ENCODE results near the gene AAK1. TPM values are rescaled to one million over a fixed set of nuclear protein-coding genes. Genes with fewer than 3 reads are reported as not detected.

Gene AAK1
- total and polyA plus RNA-seq, 4 donors: 10.0 to 56.2 (median 27.3) TPM

DNA sequence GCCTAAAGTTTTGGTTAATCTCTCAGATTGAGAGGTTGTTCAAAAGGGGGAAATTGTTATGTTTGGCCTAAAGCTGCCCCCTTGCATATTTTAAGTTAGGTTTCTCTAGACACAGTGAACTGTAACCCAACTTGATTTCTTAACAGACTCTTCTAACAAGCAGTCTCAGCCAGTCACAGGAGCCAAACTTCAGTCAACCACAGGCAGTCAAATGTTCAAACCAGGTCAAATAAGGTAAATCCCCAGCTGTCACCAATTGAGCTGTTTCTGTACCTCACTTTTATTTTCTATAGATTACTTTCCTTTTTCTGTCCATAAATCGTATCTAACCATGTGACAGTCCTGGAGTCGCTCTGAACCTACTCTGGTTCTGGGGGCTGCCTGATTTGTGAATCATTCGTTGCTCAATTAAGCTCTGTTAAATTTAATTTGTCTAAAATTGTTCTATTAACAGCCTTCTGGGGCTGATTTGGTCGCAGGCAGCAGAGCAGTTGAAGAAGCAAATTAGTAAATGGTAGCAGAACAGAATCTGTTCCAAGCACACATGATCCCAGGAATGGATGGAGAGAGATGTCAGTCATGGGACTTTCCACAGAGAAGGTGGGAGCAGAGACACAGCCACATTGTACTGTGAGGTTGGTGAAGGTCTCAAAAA lies 189.9 kb downstream of the AAK1 start:
- ATAC-seq (ENCODE audit: insufficient read depth, low FRiP score) (no peak), DNase-seq (no peak)
- Histone ChIP-seq H3K9ac (ENCODE audit: insufficient read depth in 1 of 2, low read length in 2 of 2) (no peak overlapping the region), H3K27me3 (ENCODE audit: control insufficient read depth in 3 of 3, insufficient read depth in 3 of 3, low read length in 2 of 3) (no peaks in the 10 kb centered on the region), H3K9me3 (ENCODE audit: control insufficient read depth in 4 of 4, insufficient read depth in 3 of 4, low read length in 3 of 4) (no peaks in the 10 kb centered on the region), H3K27ac (ENCODE audit: low read depth in 1 of 2, low read length in 1 of 2) (no peak overlapping the region), H3K4me3 (no peak overlapping the region), H3K36me3 (ENCODE audit: control insufficient read depth in 4 of 4, insufficient read depth in 4 of 4, low read length in 4 of 4) (no peaks in the 10 kb centered on the region), H3K4me1 (ENCODE audit: control insufficient read depth in 5 of 5, insufficient read depth in 5 of 5, low read length in 5 of 5) (no peaks in the 10 kb centered on the region)
- TF ChIP-seq CTCF (IDR thresholded peaks at IDR 0.05; ENCODE audit: control extremely low read depth, extremely low read depth): no peak
- WGBS, 2 donors: 89 to 90% methylated on average over 4 of the region's 4 CpGs

- Histone ChIP-seq H3K9me3 (ENCODE audit: control insufficient read depth in 4 of 4, insufficient read depth in 3 of 4, low read length in 3 of 4) (no peaks in the 10 kb centered on the region), H3K27ac (ENCODE audit: low read depth in 1 of 2, low read length in 1 of 2) (no peak overlapping the region), H3K27me3 (ENCODE audit: control insufficient read depth in 3 of 3, insufficient read depth in 3 of 3, low read length in 2 of 3) (no peaks in the 10 kb centered on the region), H3K9ac (ENCODE audit: insufficient read depth in 1 of 2, low read length in 2 of 2) (no peak overlapping the region), H3K4me1 (ENCODE audit: control insufficient read depth in 5 of 5, insufficient read depth in 5 of 5, low read length in 5 of 5) (no peaks in the 10 kb centered on the region), H3K4me3 (no peak overlapping the region), H3K36me3 (ENCODE audit: control insufficient read depth in 4 of 4, insufficient read depth in 4 of 4, low read length in 4 of 4) (no peaks in the 10 kb centered on the region)
- DNase-seq (no peak), ATAC-seq (ENCODE audit: insufficient read depth, low FRiP score) (no peak)
- WGBS, 2 donors: 56 to 91% methylated on average over 3 of the region's 3 CpGs
- TF ChIP-seq CTCF (IDR thresholded peaks at IDR 0.05; ENCODE audit: control extremely low read depth, extremely low read depth): no peak
Measured at GRCh38 chr2:69452687-69453086, 190.9 kb downstream of the AAK1 start.

- no peaks in the 10 kb centered on the region for H3K4me1 ChIP-seq (ENCODE audit: control insufficient read depth in 5 of 5, insufficient read depth in 5 of 5, low read length in 5 of 5)
- H3K4me3 ChIP-seq: no peak overlapping the region
- 79 to 80% methylated on average over 6 of the region's 6 CpGs for WGBS, 2 donors
- TF ChIP-seq CTCF (IDR thresholded peaks at IDR 0.05; ENCODE audit: control extremely low read depth, extremely low read depth): no peak
- H3K36me3 ChIP-seq (ENCODE audit: control insufficient read depth in 4 of 4, insufficient read depth in 4 of 4, low read length in 4 of 4): no peaks in the 10 kb centered on the region
- H3K9me3 ChIP-seq (ENCODE audit: control insufficient read depth in 4 of 4, insufficient read depth in 3 of 4, low read length in 3 of 4): no peaks in the 10 kb centered on the region
- ATAC-seq (ENCODE audit: insufficient read depth, low FRiP score) (no peak), DNase-seq (no peak)
- no peak overlapping the region for H3K9ac ChIP-seq (ENCODE audit: insufficient read depth in 1 of 2, low read length in 2 of 2)
- H3K27me3 ChIP-seq (ENCODE audit: control insufficient read depth in 3 of 3, insufficient read depth in 3 of 3, low read length in 2 of 3): no peaks in the 10 kb centered on the region
- H3K27ac ChIP-seq (ENCODE audit: low read depth in 1 of 2, low read length in 1 of 2): no peak overlapping the region
Measured at GRCh38 chr2:69450735-69451416, 192.7 kb downstream of the AAK1 start.

All from lung (tissue), 12 donors.